NB4 (cell line): Measurements from ENCODE around the gene CABLES2.

Source experiments
- MYC ChIP-seq: IDR thresholded peaks from 2 replicates; pipeline ENCODE4 v1.6.1; 2011; ENCODE audit warnings: low read depth, low read length
- POLR2A ChIP-seq: IDR thresholded peaks from 2 replicates; pipeline ENCODE4 v1.6.1; 2011; ENCODE audit warnings: mild to moderate bottlenecking; ENCODE audit not compliant: insufficient read length; ENCODE audit errors: extremely low read depth
- TF ChIP-seq, protein P1 (sequence below): IDR thresholded peaks from one replicate; pipeline ENCODE4 v1.5.1; 2012; ENCODE audit warnings: low read depth, low read length
- TF ChIP-seq, protein P2 (sequence below): IDR thresholded peaks from 2 replicates; pipeline ENCODE4 v1.6.1; 2011; ENCODE audit warnings: low read depth, low read length

DNA sequence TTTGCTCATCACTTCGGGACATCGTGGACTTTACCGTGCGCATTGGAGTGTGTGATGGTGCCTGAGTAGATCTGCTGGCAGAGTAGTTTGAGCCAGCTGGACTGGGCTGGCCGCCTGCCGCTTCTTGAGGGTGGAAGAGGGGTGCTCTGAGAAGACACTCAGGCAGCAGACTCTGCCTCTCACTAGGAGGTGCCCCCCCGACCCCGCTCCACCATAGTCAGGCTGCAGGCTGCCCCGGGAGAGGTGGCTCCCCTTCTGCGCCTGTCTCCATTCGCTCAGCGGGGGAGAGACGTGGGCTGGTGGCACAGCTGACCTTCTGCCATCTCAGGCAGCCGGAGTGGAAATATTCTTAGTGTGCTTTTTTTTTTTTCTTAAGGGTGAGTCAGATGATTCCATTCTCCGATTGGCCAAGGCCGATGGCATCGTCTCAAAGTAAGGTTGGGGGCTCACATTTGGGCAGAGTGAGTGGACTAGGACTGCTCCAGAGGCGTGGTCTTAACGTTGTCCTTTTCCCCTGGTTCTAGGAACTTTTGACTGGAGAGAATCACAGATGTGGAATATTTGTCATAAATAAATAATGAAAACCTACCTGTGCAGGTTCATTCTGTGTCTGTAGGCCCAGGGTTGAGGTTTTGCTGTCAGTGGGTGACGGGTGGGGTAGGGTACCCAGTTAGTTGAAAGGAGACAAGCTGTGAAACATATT, 19.0 kb downstream of the CABLES2 start:
- TF ChIP-seq, protein P1, sequence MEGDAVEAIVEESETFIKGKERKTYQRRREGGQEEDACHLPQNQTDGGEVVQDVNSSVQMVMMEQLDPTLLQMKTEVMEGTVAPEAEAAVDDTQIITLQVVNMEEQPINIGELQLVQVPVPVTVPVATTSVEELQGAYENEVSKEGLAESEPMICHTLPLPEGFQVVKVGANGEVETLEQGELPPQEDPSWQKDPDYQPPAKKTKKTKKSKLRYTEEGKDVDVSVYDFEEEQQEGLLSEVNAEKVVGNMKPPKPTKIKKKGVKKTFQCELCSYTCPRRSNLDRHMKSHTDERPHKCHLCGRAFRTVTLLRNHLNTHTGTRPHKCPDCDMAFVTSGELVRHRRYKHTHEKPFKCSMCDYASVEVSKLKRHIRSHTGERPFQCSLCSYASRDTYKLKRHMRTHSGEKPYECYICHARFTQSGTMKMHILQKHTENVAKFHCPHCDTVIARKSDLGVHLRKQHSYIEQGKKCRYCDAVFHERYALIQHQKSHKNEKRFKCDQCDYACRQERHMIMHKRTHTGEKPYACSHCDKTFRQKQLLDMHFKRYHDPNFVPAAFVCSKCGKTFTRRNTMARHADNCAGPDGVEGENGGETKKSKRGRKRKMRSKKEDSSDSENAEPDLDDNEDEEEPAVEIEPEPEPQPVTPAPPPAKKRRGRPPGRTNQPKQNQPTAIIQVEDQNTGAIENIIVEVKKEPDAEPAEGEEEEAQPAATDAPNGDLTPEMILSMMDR = no peak
- TF ChIP-seq POLR2A (no peak), MYC (no peak)
- TF ChIP-seq, protein P2, sequence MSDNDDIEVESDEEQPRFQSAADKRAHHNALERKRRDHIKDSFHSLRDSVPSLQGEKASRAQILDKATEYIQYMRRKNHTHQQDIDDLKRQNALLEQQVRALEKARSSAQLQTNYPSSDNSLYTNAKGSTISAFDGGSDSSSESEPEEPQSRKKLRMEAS = no peak
